Neutrophil (primary cell): ENCODE results near the gene PDK2.

Experiments
- H3K27ac ChIP-seq: fragments of 200-600 bp; sonication (generic); 2 replicates; pipeline ENCODE4 v1.5.1; 2016; ENCODE audit warnings: mild to moderate bottlenecking, moderate library complexity
- H3K27me3 ChIP-seq: fragments of 200-600 bp; sonication (generic); 2 replicates; pipeline ENCODE4 v1.6.0; 2016; ENCODE audit warnings: mild to moderate bottlenecking
- H3K36me3 ChIP-seq: fragments of 200-600 bp; sonication (generic); 2 replicates; pipeline ENCODE4 v1.5.1; 2017
- H3K4me1 ChIP-seq, 2 experiments: fragments of 200-600 bp in 1 of 2; sonication (generic) in 1 of 2; 1 replicate in 1 of 2; 2 replicates in 1 of 2; pipeline versions ENCODE4 v1.5.1 to v1.6.1; 2013 to 2016; ENCODE audit warnings: low read depth in 1 of 2, low read length in 1 of 2, mild to moderate bottlenecking in 1 of 2, moderate library complexity in 1 of 2; ENCODE audit not compliant: control insufficient read depth in 1 of 2, insufficient read depth in 1 of 2
- H3K4me3 ChIP-seq, 2 experiments: fragments of 200-600 bp in 1 of 2; sonication (generic) in 1 of 2; 1 replicate in 1 of 2; 2 replicates in 1 of 2; pipeline ENCODE4 v1.5.1; 2013 to 2016; ENCODE audit warnings: low read depth in 1 of 2, low read length in 1 of 2, mild to moderate bottlenecking in 1 of 2, moderate library complexity in 1 of 2
- H3K9me3 ChIP-seq: fragments of 200-600 bp; sonication (generic); 2 replicates; pipeline ENCODE4 v1.5.1; 2016
- CTCF ChIP-seq: fragments of 200-600 bp; sonication (generic); IDR thresholded peaks from 2 replicates; pipeline ENCODE4 v1.5.1; 2016; ENCODE audit warnings: antibody characterized with exemption

PDK2 gene

GRCh38 chr17:50136096-50136687, 41.0 kb downstream of the PDK2 start:
- no peak for TF ChIP-seq CTCF
- Histone ChIP-seq H3K4me3 (no peak overlapping the region), H3K4me1 (peaks cover 15 to 16% of the 10 kb centered on the region in 2 experiments), H3K9me3 (no peaks in the 10 kb centered on the region), H3K27me3 (peaks cover 10% of the 10 kb centered on the region), H3K27ac (no peak overlapping the region), H3K36me3 (peaks cover 88% of the 10 kb centered on the region)

GRCh38 chr17:50137042-50137441, 41.9 kb downstream of the PDK2 start:
- TF ChIP-seq CTCF, result no peak
- H3K4me3 ChIP-seq, result no peak overlapping the region
- no peak overlapping the region for H3K27ac ChIP-seq
- H3K4me1 ChIP-seq, result peaks cover 18 to 23% of the 10 kb centered on the region in 2 experiments
- no peaks in the 10 kb centered on the region for H3K9me3 ChIP-seq
- peaks cover 97% of the 10 kb centered on the region for H3K36me3 ChIP-seq
- peaks cover 1% of the 10 kb centered on the region for H3K27me3 ChIP-seq

- H3K4me1 ChIP-seq, result peaks cover 27 to 28% of the 10 kb centered on the region in 2 experiments
- TF ChIP-seq CTCF, result no peak
- no peaks in the 10 kb centered on the region for H3K27me3 ChIP-seq
- no peak overlapping the region for H3K4me3 ChIP-seq
- H3K36me3 ChIP-seq, result peaks cover 100% of the 10 kb centered on the region
- H3K27ac ChIP-seq, result peak overlapping the region; percentile 68
- no peaks in the 10 kb centered on the region for H3K9me3 ChIP-seq
Observed at GRCh38 chr17:50139185-50139783, 44.1 kb downstream of the PDK2 start.

GRCh38 chr17:50139950-50140885, 45.1 kb downstream of the PDK2 start:
- H3K4me1 ChIP-seq, result peaks cover 28% of the 10 kb centered on the region in 2 experiments
- H3K4me3 ChIP-seq, result peak overlapping the region; percentile 24 to 39
- peaks cover 100% of the 10 kb centered on the region for H3K36me3 ChIP-seq
- H3K27ac ChIP-seq, result peak overlapping the region; percentile 68
- no peaks in the 10 kb centered on the region for H3K9me3 ChIP-seq
- peak; percentile 91 for TF ChIP-seq CTCF
- no peaks in the 10 kb centered on the region for H3K27me3 ChIP-seq

GRCh38 chr17:50141026-50141744, 46.0 kb downstream of the PDK2 start:
- H3K27ac ChIP-seq, result peak overlapping the region; percentile 68
- no peaks in the 10 kb centered on the region for H3K9me3 ChIP-seq
- TF ChIP-seq CTCF, result no peak
- peaks cover 98% of the 10 kb centered on the region for H3K36me3 ChIP-seq
- H3K4me1 ChIP-seq, result peaks cover 37 to 38% of the 10 kb centered on the region in 2 experiments
- H3K27me3 ChIP-seq, result no peaks in the 10 kb centered on the region
- no peak overlapping the region for H3K4me3 ChIP-seq
